IMR-90 (cell line): ENCODE measurements around the gene R3HDM2.

Experiments used
- CTCF ChIP-seq: conservative IDR thresholded peaks from 2 replicates; pipeline ENCODE4 v1.5.1; 2012; ENCODE audit warnings: mild to moderate bottlenecking, low read depth, low read length, improper control_type of control experiment
- RFX5 ChIP-seq: IDR thresholded peaks from 2 replicates; pipeline ENCODE4 v1.8.0; 2012; ENCODE audit warnings: low read depth, mild to moderate bottlenecking, low read length, moderate library complexity

GRCh38 chr12:57223191-57224165, 207.4 kb downstream of the R3HDM2 start:
- no peak for TF ChIP-seq CTCF
- no peak for TF ChIP-seq RFX5
